ENCODE data around the gene PERCC1.

Gene PERCC1

GRCh38 chr16:1469693-1470201, 38.9 kb downstream of the PERCC1 start:
- DNase-seq (ENCODE audit: insufficient read length, low spot score) (no peak), FAIRE-seq (no peak)
- TF ChIP-seq CTCF (IDR thresholded peaks at IDR 0.05; ENCODE audit: insufficient read depth, missing control alignments) = no peak

DNA sequence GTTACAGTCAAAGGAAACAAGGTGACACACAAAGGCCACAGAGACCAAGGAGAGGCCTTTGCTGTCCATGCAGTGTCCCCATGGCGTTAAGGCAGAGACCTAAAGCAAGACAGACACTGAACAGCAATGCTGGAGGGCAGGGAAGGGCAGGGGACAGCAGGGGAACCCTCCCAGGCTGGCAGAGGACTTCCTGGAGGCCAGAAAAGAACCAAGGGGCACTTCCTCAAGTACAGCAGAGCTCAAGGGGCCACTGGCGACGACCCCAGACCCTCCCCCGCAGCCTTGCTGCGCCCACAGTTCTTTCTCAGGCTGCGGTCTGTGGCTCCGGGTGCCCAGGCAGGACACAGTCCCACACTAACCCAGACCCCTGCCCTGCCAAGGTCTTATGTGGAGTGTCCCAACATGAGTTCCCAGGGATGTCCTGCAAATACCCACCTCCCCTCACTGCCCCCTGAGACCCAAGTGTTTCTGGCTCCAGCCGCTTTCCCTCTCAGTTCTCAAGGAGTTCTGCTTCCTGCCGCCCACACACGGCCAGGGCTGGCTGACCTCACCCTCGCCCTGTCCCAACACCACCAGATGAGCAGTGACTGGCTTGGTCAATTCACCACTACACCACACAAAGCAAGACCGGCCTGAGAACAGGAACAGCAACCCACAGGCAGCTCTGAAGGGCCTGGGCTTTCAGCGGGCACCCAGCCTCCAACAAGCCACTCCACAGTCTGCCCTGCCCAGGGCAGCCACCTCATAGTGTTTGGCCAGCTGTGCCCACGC, 39.8 kb downstream of the PERCC1 start:
- DNase-seq (ENCODE audit: insufficient read length, low spot score) (no peak), FAIRE-seq (no peak)
- TF ChIP-seq CTCF (IDR thresholded peaks at IDR 0.05; ENCODE audit: insufficient read depth, missing control alignments) = no peak

DNA sequence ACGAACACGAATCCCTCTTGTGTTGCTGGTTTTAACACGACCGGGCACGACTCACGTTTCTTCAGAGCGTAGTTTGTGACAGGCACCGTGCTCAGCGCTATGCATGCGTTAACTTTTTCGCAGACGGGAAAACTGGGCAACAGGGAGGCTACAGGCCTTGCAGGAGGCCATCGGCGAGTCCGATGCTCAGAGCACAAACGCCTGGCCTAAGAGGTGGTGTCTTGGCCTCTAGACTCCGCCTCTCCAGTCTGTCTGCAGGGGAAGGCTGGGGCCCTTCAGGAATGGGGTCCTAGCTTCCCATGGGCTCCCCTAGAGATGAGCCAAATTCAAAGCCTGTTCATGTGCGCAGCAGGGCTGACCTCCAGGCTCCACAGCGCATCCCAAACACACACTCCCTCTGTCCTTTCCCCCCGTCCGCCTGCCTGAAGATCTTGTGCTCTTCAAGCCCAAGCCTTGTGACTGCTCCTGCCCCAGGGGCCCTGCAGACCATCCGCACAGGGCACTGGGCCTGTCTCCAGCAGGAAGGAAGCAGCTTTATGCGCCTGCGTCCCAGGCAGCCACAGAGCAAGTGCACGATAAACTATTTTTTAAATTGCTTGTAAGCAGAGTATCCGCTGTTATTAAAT, 40.8 kb downstream of the PERCC1 start:
- no peak for TF ChIP-seq CTCF (IDR thresholded peaks at IDR 0.05; ENCODE audit: insufficient read depth, missing control alignments)
- DNase-seq (ENCODE audit: insufficient read length, low spot score) = no peak
- no peak for FAIRE-seq

DNA sequence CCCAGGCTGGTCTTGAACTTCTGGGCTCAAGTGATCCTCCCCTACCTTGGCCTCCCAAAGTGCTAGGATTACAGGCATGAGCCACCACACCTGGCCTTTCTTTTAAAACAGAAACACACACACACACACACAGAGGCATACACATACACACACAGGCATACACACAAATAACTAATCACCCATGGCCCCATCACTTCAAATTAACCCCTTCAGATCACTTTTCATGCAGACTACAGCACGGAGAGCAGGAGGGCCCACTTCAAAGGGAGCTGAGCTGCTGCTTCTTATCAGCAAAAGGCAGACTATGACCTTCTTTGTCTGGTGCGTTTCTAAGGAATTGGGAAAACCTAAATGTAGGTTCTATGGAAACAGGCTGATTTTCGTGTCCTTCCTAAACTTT, 42.1 kb downstream of the PERCC1 start:
- DNase-seq (ENCODE audit: insufficient read length, low spot score) = no peak
- no peak for TF ChIP-seq CTCF (IDR thresholded peaks at IDR 0.05; ENCODE audit: insufficient read depth, missing control alignments)
- no peak for FAIRE-seq

- DNase-seq (ENCODE audit: insufficient read length, low spot score) = no peak
- no peak for FAIRE-seq
- no peak for TF ChIP-seq CTCF (IDR thresholded peaks at IDR 0.05; ENCODE audit: insufficient read depth, missing control alignments)
Observed at GRCh38 chr16:1474082-1474795, 43.4 kb downstream of the PERCC1 start.

DNA sequence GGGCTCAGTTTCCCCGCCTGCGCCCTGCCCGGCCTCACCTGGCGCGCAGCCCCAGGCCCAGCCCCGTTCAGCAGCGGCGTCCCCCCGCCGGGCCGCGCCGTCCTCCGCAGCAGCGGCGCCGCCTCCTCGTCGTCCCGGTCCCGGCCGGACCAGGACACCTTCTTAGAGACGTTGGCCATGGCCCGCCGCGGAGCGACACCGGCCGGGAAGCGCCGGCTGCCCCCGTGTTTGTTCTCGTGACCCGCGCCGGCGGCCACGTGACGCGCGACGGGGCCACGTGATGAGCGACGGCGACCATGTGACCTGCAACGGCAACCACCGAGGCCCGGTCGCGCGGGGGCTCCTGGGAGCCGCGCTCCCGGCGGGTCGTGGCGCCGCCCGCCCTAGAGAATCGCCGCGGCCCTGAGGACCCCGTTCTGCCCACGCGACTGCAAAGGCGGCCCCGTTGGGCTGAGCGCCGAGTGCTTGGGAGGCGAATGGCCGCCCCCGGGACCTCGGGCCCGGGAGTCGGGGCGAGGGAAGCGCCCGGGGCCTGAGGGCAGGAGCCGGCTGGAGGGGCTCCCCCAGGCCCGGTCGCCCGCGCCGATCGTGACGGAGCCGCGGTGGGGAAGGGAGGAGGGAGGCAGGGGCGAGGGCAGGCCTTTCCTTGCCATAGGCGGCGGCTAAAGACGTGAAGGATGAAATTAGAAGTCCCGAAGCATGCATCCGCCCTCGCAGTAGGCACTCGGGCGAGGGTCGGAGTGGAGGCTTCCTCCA, 44.1 kb downstream of the PERCC1 start, which contains the start of gene CLCN7:
CLCN7 (minus strand) TSS at position 233 of the 756 bp plus-strand sequence; CDS start at position 179, 54 bp downstream.
- no peak for TF ChIP-seq CTCF (IDR thresholded peaks at IDR 0.05; ENCODE audit: insufficient read depth, missing control alignments)
- DNase-seq (ENCODE audit: insufficient read length, low spot score) (peak; percentile 99), FAIRE-seq (no peak)
